Measurements from ENCODE around the gene SLX9.
"Not testable (repeated sequence)": the region's sequence is repeated elsewhere in the genome, so short reads cannot be mapped to it uniquely, and the experiment has no call there.

The SLX9 gene

DNA sequence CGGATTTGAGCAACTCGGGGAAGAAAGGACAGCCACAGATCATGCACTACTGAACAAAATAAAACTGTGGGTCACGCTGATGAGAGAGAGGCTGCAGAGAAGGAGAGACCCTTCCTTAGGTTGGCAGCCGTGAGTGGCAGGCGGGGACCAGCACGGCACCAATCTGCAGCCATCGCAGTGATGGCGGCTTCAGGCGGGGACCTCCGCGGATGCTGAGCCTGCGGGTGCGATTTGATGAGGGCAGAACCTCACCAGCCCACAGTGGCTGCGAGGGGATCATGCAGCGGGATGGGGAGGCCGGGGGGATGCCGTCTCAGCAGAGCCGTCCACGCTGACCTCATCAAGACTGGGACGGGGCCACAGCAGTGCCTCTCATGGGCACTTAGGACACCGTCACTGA lies 30.9 kb upstream of the SLX9 start:
- no peak overlapping the region for H3K4me3 ChIP-seq (ENCODE audit: insufficient read length, low read depth)
- DNase-seq (ENCODE audit: low read depth, low spot score) = no peak
- H3K36me3 ChIP-seq (ENCODE audit: insufficient read depth, insufficient read length, low read length) = no peaks in the 10 kb centered on the region
- no peak overlapping the region for H3K9ac ChIP-seq (ENCODE audit: insufficient read length, low read depth)
- H3K4me1 ChIP-seq (ENCODE audit: insufficient read depth, insufficient read length) = peaks cover 35% of the 10 kb centered on the region
- no peaks in the 10 kb centered on the region for H3K9me3 ChIP-seq (ENCODE audit: insufficient read depth, low read length)
- H3K27me3 ChIP-seq (ENCODE audit: insufficient read depth, insufficient read length) = no peaks in the 10 kb centered on the region
- TF ChIP-seq ZNF274 (IDR thresholded peaks at IDR 0.05; ENCODE audit: low read depth, low read length) (no peak), SUZ12 (IDR thresholded peaks at IDR 0.05; ENCODE audit: extremely low read depth, insufficient read depth, insufficient read length) (no peak), YY1 (IDR thresholded peaks at IDR 0.05; ENCODE audit: insufficient read depth, insufficient read length) (no peak)

DNA sequence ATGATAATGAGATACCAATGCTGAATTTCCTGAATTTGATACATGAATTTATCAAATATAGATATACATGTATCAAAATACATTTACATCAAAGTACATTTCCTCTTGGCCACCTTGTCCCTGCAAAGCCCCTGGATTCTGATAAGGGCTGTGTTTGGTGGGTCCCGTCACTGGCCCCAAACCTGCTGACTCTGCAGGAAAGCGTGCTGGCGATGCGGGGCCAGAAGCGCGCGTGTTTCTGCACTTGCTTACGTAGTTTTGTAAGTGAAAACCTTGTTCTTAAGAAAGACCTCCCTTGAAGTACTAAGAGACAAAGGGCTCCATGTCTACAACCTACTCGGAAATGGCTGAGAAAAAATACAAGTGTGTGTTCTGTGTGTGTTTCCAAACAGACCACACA lies 30.1 kb upstream of the SLX9 start:
- Histone ChIP-seq H3K9ac (ENCODE audit: insufficient read length, low read depth) (no peak overlapping the region), H3K36me3 (ENCODE audit: insufficient read depth, insufficient read length, low read length) (no peaks in the 10 kb centered on the region), H3K4me1 (ENCODE audit: insufficient read depth, insufficient read length) (peaks cover 39% of the 10 kb centered on the region), H3K4me3 (ENCODE audit: insufficient read length, low read depth) (no peak overlapping the region), H3K9me3 (ENCODE audit: insufficient read depth, low read length) (no peaks in the 10 kb centered on the region), H3K27me3 (ENCODE audit: insufficient read depth, insufficient read length) (no peaks in the 10 kb centered on the region)
- TF ChIP-seq ZNF274 (IDR thresholded peaks at IDR 0.05; ENCODE audit: low read depth, low read length) (no peak), SUZ12 (IDR thresholded peaks at IDR 0.05; ENCODE audit: extremely low read depth, insufficient read depth, insufficient read length) (no peak), YY1 (IDR thresholded peaks at IDR 0.05; ENCODE audit: insufficient read depth, insufficient read length) (no peak)
- DNase-seq (ENCODE audit: low read depth, low spot score) = no peak

GRCh38 chr21:44910229-44911067 lies 29.4 kb upstream of the SLX9 start:
- DNase-seq (ENCODE audit: low read depth, low spot score) = no peak
- H3K36me3 ChIP-seq (ENCODE audit: insufficient read depth, insufficient read length, low read length) = no peaks in the 10 kb centered on the region
- H3K4me1 ChIP-seq (ENCODE audit: insufficient read depth, insufficient read length) = peaks cover 38% of the 10 kb centered on the region
- H3K4me3 ChIP-seq (ENCODE audit: insufficient read length, low read depth) = no peak overlapping the region
- H3K27me3 ChIP-seq (ENCODE audit: insufficient read depth, insufficient read length) = peaks cover 2% of the 10 kb centered on the region
- TF ChIP-seq SUZ12 (IDR thresholded peaks at IDR 0.05; ENCODE audit: extremely low read depth, insufficient read depth, insufficient read length) (no peak), YY1 (IDR thresholded peaks at IDR 0.05; ENCODE audit: insufficient read depth, insufficient read length) (no peak), ZNF274 (IDR thresholded peaks at IDR 0.05; ENCODE audit: low read depth, low read length) (no peak)
- H3K9me3 ChIP-seq (ENCODE audit: insufficient read depth, low read length) = no peaks in the 10 kb centered on the region
- H3K9ac ChIP-seq (ENCODE audit: insufficient read length, low read depth) = no peak overlapping the region

DNA sequence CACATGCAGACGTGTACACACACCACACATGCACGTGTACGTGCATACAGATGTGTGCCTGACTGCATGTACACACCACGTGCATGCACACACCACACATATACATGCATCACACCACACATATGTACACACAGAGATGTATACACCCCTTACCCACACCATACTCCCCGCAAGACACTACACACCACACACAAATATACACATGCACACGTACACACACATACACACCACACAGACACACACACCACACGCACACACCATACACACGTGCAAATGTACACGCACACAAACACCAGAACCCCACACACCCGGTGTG lies 28.8 kb upstream of the SLX9 start:
- Histone ChIP-seq H3K27me3 (ENCODE audit: insufficient read depth, insufficient read length) (peaks cover 3% of the 10 kb centered on the region), H3K9ac (ENCODE audit: insufficient read length, low read depth) (no peak overlapping the region), H3K4me1 (ENCODE audit: insufficient read depth, insufficient read length) (peaks cover 35% of the 10 kb centered on the region), H3K9me3 (ENCODE audit: insufficient read depth, low read length) (no peaks in the 10 kb centered on the region), H3K4me3 (ENCODE audit: insufficient read length, low read depth) (no peak overlapping the region), H3K36me3 (ENCODE audit: insufficient read depth, insufficient read length, low read length) (no peaks in the 10 kb centered on the region)
- DNase-seq (ENCODE audit: low read depth, low spot score) = no peak
- TF ChIP-seq ZNF274 (IDR thresholded peaks at IDR 0.05; ENCODE audit: low read depth, low read length) (no peak), SUZ12 (IDR thresholded peaks at IDR 0.05; ENCODE audit: extremely low read depth, insufficient read depth, insufficient read length) (no peak), YY1 (IDR thresholded peaks at IDR 0.05; ENCODE audit: insufficient read depth, insufficient read length) (no peak)

DNA sequence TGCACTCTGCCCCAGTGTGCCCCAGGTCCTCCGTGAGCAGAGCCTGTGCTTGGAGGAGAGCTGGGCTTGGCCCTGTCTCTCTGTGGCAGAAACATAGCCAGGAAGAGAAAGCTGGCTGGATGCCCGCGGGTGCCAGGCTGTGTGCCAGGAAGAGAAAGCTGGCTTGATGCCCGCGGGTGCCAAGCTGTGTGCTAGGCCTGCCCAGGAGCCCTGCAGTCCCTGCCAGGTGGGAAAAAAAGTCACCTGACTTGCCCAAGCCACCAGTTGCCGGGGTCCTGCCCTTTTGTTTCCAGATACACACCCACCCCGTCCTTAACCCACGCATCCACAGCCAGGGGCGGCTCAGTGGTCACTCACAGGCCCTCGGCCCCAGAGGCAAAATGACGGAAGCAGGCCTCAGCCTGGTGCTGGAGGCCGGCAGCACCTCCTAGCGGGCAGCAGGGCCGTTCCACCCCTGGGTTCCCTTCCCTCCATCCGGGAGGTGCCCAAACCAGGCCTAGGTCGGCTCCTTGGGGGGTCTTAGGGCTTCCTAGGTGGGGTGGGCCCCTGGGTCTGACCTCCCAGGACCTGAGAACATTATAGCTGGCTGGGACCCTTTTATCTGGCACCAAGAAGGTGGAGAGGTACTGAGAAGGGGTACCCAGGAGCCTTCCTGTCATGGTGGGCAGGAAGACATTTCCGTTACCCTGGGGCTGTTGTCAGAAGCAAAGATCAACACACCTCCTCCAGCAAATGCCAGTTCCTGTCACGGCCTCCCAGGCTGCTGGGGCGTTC lies 28.3 kb upstream of the SLX9 start:
- H3K27me3 ChIP-seq (ENCODE audit: insufficient read depth, insufficient read length) = peaks cover 3% of the 10 kb centered on the region
- no peak overlapping the region for H3K9ac ChIP-seq (ENCODE audit: insufficient read length, low read depth)
- no peak overlapping the region for H3K4me3 ChIP-seq (ENCODE audit: insufficient read length, low read depth)
- peaks cover 33% of the 10 kb centered on the region for H3K4me1 ChIP-seq (ENCODE audit: insufficient read depth, insufficient read length)
- no peaks in the 10 kb centered on the region for H3K9me3 ChIP-seq (ENCODE audit: insufficient read depth, low read length)
- no peaks in the 10 kb centered on the region for H3K36me3 ChIP-seq (ENCODE audit: insufficient read depth, insufficient read length, low read length)
- no peak for TF ChIP-seq YY1 (IDR thresholded peaks at IDR 0.05; ENCODE audit: insufficient read depth, insufficient read length)
- no peak for TF ChIP-seq ZNF274 (IDR thresholded peaks at IDR 0.05; ENCODE audit: low read depth, low read length)
- TF ChIP-seq SUZ12 (IDR thresholded peaks at IDR 0.05; ENCODE audit: extremely low read depth, insufficient read depth, insufficient read length) = no peak
- DNase-seq (ENCODE audit: low read depth, low spot score) = no peak

DNA sequence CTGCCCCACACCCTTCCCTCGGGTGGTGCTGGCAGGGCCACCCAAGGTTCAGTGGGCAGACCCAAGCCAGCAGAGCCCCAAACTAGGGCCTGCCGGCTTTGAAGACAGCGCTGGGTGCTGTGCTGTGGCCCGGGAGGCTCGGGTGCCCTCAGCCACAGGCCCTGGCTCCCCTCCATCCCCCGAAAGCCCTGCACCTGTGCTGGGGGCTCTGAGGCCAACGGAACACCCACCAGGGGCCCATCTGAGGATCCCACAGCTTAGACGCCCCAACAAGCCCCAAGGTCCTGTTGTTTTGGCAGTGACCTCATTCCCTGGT lies 27.7 kb upstream of the SLX9 start:
- Histone ChIP-seq H3K36me3 (ENCODE audit: insufficient read depth, insufficient read length, low read length) (no peaks in the 10 kb centered on the region), H3K4me1 (ENCODE audit: insufficient read depth, insufficient read length) (peaks cover 28% of the 10 kb centered on the region), H3K9ac (ENCODE audit: insufficient read length, low read depth) (no peak overlapping the region), H3K4me3 (ENCODE audit: insufficient read length, low read depth) (no peak overlapping the region), H3K27me3 (ENCODE audit: insufficient read depth, insufficient read length) (peaks cover 3% of the 10 kb centered on the region), H3K9me3 (ENCODE audit: insufficient read depth, low read length) (no peaks in the 10 kb centered on the region)
- no peak for TF ChIP-seq YY1 (IDR thresholded peaks at IDR 0.05; ENCODE audit: insufficient read depth, insufficient read length)
- no peak for TF ChIP-seq ZNF274 (IDR thresholded peaks at IDR 0.05; ENCODE audit: low read depth, low read length)
- no peak for TF ChIP-seq SUZ12 (IDR thresholded peaks at IDR 0.05; ENCODE audit: extremely low read depth, insufficient read depth, insufficient read length)
- DNase-seq (ENCODE audit: low read depth, low spot score) = no peak

- H3K36me3 ChIP-seq (ENCODE audit: insufficient read depth, insufficient read length, low read length); H3K4me3 ChIP-seq (ENCODE audit: insufficient read length, low read depth); H3K9me3 ChIP-seq (ENCODE audit: insufficient read depth, low read length); DNase-seq (ENCODE audit: low read depth, low spot score); H3K27me3 ChIP-seq (ENCODE audit: insufficient read depth, insufficient read length): not testable (repeated sequence)
- Histone ChIP-seq H3K4me1 (ENCODE audit: insufficient read depth, insufficient read length) (peaks cover 23% of the 10 kb centered on the region), H3K9ac (ENCODE audit: insufficient read length, low read depth) (peak overlapping the region; percentile 17)
Observed at GRCh38 chr21:44912506-44913412, 27.1 kb upstream of the SLX9 start.

Data from NT2/D1 (cell line).